Fibroblast of the conjunctiva (primary cell): ENCODE data around the gene LRCH1.

Source experiments
- DNase-seq: peaks from one replicate; pipeline ENCODE4 v3.0.0-alpha.2; 2010; ENCODE audit warnings: low read depth

LRCH1 gene

DNA sequence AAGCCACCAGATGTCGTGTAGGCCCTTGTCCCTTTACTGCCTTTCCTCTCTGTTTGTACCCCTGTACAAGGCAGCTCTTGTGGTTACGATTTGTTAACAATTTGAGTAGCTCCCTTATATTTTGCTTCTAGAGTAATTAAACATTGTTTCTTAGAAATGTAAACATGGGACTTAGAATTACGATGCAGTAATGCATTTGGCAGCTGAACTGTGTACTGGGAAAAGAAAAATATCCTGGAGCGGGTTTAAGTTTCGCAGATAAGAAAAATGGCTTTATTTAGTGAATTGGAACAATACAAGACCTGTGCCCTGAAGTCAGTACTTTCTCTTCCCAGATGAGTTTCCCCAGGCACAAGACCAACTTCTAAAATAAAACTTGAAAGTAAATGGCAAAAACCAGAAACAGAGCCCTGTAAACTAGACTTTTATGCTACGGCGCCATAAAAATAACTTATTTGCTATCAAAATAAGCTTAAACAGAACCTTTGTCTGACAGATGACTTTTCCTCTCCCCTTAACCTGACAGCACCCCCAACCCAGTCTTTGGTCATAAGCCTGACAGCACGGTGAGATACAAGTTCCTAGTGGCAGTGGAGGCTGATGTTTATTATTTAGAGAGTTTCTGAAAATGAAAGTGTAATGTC lies 63.0 kb downstream of the LRCH1 start:
- no peak for DNase-seq

DNA sequence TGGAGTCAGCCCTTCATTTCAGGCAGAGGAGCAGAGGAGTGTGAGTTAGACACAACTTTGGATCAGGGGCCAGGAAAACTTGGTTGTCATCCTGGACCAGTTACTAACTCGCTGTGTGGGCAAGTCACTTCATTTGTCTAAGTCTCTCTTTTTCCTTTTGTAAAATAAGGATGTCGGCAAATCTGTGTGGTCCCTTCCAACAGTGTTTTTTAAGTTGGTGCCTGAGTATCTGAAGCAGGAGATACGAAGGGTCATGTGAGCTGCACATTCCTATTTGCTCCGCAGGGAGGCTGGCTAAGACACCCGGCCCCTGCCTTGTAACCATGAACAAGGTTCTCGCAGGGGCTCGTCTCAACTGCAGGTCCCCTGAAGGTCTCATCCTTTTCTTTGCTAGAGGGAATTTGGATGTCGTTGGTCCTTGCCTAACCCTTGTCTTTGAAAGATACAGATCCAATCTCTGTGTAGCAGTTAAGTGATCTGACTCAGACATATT lies 64.3 kb downstream of the LRCH1 start:
- DNase-seq = no peak

DNA sequence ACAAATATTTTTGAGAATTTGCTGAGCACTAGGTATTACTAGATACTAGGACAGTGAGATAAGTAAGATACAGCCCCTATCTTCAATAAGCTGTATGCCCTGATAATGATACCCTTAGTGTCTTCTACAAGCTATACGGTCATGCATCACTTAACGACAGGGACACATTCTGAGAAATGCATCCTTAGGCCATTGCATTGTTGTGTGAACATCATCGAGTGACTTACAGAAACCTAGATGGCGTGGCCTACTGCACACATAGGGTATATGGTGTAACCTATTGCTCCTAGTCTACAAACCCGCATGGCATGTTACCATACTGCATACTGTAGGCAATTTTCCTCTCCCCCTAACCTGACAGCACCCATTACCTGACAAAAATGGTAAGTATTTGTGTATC lies 64.9 kb downstream of the LRCH1 start:
- no peak for DNase-seq

DNA sequence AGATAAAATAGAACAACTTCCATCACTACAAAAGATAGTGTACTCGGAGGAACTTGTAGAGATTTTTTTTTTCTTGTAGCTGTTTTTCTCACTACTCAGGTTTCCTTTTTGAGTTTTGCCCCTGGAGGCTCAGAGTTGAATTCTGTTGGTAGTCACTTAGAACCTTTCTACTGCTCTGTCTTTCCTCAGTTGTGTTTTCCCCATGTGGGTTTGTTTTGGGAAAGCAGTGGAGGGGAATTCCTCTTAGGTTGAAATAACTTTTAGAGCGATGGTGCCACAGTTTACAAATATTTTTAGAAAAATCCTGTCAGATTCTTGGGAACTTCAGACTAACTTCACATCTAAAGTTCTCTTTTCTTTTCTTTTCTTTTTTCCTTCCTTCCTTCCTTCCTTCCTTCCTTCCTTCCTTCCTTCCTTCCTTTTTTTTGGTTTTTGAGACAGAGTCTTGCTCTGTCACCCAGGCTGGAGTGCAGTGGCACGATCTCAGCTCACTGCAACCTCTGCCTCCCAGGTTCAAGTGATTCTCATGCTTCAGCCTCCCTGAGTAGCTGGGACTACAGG lies 65.8 kb downstream of the LRCH1 start:
- DNase-seq = no peak

DNA sequence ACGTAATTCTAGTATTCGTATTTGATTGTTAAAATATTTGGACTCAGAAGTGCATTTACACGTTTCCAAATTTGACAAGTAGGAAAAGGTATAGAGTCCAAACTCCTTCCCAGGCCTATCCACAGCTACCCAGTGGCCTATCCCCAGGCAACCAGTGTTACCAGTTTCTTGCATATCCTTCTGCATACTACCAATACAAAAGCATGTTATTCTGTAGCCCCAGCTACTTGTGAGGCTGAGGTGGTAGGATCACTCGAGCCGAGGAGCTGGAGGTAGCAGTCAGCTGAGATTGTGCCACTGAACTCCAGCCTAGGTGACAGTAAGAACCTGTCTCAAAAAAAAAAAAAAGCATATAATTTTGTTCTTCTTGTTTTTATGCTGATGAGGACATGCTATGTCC lies 67.1 kb downstream of the LRCH1 start:
- no peak for DNase-seq

DNA sequence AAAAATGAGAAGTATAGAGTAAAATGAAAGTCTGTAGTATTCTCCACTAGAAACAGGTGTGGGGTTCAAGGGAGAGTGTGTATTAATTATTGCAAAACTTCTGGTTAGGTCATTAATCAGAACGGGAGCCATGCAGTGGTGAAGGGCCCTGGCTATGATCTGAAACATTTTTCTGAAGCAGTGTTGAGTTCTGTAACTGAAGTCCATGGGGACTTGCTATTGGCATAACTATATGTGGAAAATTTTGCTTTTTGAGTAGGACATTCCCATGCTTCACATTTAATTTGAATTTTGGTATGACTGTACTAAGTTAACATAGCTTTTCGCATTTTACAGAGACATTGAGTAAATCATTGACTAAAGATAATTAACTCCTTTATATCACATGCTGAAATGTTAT lies 67.5 kb downstream of the LRCH1 start:
- DNase-seq = no peak

DNA sequence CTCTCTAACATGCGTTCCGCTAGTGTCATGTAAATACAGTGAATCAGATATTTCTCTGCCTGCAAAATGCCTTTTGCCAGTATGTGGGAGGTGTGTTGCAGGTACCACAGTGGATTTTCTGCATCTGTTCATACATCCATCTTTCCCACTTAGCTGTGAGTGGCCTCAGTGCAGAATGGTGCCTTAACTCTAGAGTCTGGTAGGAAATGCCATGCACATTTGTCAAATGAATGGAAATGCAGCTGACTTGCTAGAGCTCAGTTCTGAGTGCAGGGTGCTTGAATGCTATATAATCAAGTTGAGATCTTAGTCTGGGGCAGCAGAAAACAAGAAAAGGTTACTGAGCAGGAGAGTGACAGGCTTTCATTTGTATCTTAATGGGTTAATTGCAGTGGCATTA lies 68.2 kb downstream of the LRCH1 start:
- no peak for DNase-seq

DNA sequence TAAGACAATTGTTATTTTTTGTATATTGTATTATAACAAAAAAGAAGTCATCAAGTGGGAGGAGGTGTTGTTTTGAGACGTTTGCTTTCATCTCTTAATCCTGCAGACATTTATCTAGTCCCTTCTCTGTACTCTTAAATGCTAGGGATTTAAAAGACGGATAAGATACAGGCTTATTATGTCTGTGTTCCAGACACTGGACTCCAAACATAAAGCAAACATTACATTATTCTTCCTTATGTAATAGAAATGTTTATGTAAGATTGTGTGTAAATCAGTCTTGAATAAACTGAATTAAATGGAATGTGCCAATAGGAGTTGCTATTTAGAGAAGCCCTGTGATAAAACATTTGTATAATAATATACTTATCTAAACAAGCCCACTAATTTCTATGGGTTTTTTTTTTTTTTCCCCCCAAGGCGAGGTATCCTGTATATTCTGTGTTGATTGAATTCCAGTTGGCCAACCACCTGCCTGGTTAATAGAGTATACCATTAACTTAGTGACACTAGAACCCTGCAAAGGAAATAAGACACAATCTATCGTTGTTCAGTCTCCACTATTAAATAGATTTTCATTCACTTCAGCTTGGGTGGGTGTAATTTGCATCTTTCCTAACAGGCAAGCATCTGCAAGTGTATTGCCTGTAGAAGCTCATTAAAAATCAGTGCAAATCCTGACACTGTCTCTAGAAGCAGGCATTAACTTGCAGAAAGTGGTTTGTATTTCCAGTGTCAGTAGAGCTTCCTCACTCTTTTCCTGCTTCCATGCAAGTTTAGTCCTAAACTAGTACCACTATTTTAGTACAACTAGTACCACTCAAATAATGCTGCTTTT lies 69.0 kb downstream of the LRCH1 start:
- no peak for DNase-seq

DNA sequence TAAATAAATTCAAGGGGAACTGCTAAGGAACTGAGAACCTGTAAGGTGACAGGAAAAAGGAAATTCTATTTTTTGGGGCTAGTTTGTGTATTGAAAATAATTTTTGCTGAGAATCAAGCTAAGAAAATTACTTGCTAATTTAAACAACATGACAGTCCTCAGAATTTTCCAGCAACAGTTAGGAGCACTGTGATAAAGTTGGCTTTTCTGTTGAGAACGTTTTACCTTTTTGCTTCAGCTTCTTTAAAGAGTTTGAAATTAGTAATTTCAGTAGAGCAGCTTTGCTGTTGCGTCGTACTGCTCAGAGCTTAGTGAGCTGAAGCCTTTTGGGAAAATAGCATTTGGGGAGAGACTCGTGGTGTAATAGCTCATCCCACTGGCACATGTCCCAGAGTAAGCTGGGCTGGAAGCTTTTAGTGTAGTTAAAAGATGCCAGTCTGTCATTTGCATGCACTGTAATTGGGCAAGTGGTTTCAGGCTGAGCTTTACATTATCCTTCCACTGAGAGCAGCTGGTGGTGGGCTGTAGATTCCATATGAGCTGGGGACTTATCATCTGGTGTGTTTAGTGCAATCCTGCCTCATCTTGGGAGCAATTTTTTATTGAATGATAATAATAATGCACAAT lies 69.8 kb downstream of the LRCH1 start:
- DNase-seq = peak; percentile 83

DNA sequence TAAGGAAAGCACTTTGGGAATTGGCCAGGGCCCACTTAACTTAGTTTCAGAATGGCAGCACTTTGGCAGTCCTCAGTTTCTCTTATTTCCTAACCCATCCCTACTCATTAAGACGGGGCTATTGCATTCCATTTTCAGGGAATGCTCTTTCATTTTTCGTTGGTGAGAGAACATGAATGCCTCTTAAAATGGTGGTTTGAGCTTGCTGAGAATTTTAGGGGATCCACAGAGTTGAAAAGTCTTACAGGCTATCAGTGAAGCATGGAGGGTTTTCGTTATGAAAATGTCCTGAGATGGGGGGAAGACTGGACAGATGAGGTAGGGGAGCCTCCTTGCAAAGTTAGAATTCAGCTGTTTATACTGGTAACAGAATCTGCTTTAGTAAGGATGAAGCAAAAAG lies 71.4 kb downstream of the LRCH1 start:
- DNase-seq = no peak

DNA sequence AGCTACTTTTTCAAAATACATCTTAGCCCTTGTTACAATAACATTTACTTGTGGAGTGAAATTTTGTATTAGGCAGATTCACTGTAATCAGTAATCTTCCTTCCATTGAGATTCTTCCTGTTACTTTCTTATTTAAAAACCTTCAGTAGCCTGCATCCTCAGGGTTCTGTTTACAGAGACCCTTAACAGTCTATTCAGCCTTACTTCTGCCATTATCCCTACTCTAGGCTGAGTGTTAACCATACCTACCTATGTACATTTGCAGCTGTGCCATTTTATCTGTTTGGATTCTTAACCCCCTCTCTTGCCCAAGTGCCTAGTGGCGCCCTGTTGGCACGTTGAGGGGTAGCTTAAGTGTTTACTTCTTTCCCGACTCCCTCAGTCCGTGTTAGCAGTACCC lies 71.9 kb downstream of the LRCH1 start:
- no peak for DNase-seq

DNA sequence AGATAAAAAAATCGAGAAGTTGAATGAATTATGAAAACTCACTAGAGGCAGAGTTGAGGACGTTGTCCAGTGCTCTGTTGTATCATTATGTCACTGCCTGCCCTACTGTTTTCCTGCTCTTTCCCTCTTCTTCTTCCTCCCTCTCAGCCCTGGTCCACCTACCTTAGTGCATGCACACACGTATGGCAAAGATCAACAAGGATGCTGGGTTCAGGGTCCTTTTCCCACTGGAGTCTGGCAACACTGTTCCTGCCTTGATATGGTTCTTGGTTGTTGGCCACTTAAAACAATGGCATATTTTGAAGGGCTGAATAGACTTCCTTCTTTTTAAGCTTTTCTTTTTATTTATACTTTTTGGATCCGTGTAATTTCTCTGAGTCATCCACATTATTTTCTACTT lies 74.5 kb downstream of the LRCH1 start:
- DNase-seq = no peak

DNA sequence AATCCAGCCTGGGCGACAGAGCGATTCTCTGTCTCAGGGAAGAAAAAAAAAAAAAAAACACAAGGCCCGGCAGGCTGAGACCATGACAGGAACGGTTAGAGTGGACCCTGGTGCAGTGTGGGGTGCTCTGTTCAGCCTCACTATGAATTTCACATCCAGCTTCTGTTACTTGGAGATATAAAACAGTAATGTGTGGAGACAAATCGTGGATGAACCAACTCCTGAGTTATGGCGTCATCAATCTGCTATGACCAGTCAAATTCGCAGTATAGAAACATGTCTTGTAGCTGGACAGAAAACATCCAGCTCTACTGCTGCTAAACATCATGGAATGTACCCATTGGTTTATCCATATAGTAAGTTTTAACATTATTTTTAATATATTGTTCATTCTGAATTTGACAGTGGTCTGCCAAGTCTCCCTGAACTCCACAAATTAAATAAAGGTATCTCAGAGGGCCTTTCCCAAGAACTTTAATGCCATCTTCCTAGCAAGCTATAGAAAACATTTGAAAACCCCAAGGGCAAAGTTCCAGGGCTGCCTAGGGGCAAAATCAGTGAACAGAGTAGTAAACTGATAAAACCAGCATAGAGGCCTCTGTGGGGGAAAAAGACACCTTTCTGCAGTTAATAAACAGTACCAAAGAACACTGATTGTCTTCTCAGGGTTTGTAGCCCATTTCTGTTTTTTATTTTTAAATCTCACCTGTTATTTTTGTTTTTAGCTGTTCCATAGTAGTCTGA lies 75.8 kb downstream of the LRCH1 start:
- DNase-seq = no peak

DNA sequence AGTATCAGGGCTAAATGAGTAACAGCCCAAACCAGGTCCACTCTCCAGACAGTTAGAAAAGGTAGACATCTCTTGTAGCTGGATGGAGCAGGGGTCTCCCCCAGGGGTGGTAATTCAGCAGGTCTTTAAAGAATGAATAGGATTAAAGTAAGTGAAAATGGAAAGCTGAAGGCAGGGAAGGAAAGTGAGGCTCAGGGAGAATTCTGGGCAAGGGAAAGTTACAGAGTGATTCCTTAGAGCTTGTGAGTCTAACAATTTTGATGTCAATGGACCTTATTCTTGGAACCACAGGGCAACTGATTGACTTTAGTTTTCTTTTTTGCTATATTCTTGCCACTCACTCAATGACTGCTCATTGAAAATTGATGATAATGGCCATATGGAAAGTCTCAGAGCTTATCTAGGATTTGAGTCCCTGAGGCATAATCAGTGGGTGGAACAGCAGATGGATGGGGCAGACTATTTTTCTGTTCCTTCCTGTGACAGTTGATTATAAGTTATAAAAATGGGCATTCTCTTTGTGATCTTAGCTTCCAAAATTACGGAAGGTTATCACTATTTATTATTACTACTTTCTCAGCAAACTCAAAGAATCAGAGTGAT lies 76.9 kb downstream of the LRCH1 start:
- DNase-seq = no peak

DNA sequence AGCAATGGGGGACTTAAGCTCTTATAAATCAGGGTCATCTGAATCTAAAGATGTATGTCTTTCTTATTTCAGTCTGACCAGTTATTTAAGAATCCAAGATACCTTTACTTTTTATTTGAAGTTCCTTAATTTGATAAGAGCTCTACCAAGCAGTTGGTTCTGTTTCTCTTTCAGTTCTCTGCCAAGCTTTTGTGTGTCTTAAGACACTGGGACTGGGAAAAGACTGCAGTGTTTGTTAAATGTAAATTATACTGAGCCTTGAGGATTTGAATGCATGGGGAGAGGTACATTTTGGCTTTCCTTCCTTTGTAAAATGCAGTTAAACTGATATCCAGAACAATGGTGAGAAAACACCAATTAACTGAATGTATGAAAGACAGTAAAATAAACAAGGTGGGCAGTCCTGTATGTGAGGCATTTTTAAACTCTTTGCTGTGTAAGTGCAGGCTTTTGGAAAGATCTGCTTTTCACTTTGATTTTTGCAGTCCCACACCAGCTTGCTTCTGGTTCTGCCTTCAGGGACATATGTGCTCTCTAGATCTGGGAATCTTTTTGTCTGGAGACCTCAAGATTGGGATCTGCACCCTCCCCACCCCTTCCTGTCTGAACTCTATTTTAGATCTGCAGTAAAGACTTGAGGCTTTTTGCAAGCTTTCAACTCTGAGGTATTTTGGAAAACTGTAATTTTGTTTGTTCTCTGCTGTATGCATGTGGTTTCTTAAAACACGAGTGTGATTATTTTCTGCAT lies 77.6 kb downstream of the LRCH1 start:
- DNase-seq = no peak

DNA sequence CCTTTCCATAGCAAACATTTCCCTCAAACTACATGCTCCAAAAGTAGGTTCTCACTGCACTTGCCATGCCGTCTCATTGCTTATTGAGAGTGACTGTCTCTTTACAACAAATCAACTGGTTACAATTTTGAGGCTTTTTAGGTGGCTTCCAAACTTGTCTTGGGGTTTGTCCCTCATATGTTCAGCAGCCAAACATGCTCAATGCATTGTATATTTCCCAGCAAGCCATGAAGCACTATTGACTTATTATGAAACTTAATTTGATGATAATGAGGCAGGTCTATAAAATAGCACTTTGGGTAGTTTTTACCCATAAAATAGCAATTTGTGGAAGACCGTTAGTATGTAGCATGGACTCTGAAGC lies 78.2 kb downstream of the LRCH1 start:
- no peak for DNase-seq

DNA sequence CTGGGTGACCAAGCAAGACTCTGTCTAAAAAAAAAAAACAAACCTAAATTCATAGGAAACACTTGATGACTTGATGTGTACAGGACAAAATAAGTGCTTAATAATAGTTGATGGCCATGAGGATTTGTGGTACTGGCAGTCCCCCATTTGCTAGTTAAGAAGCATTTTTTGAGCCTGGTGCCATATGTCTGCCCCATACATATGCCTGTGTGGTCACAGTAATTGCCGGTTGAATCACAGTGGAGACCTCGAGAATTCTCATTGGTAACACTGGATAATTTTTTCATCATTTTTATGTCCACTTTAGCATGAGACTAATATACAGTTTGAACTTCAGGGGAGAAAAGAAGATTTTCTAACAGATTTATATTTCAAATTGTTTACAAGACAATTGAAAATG lies 79.2 kb downstream of the LRCH1 start:
- DNase-seq = no peak

DNA sequence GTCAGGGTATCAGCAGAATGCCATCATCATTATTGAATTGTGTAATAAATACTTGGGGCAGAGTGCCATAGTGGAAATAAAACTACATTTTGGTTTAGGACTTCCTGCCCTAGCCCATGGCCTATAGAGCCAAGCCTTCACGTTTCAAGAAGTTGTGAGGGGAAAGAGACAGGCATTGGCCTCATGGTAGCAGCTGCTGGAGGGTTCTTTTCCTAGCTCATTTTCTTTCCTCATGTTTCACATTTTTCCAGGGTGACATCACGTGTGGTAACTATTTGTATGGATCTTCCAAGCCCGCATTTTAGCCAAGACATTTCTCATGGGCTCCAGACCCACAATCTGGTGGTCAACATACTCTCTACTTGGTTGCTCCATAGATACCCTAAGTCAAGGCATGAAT lies 80.4 kb downstream of the LRCH1 start:
- peak; percentile 39 for DNase-seq

DNA sequence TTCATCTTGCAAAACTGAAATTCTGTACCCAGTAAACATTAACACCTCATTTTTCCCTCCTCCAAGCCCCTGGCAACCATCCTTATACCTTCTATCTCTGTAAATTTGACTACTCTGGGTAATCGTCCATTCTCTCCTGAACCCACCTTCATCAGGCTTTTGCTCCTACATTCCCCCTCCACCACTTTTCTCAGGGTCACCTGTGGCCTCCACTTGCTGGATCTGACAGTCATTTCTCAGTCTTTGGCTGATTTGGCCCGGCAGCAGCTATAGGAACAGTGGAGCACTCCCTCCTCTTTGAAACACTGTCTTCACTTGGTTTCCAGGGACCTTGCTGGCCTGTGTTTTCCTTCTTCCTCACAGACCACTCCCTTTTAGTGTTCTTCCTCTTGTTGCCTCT lies 83.5 kb downstream of the LRCH1 start:
- DNase-seq = no peak

DNA sequence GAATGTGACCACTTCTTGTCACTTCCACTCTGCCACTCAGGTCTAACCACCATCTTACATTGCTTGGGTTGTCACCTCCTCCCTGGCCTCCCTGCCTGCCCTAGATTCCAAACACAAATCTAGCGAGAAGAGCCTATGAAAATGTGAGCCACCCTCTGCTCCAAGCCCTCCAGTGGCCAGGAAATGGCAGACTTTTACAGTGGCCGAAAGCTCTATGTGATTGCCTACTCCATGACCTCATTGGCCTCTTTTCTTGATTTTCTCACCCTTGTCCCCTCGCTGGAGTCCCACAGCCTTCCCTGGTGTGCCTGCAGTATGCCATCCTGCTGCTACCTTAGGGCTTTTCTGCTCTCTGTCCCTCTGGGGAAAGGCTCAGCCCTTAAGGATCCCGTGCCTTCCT lies 84.2 kb downstream of the LRCH1 start:
- DNase-seq = no peak

DNA sequence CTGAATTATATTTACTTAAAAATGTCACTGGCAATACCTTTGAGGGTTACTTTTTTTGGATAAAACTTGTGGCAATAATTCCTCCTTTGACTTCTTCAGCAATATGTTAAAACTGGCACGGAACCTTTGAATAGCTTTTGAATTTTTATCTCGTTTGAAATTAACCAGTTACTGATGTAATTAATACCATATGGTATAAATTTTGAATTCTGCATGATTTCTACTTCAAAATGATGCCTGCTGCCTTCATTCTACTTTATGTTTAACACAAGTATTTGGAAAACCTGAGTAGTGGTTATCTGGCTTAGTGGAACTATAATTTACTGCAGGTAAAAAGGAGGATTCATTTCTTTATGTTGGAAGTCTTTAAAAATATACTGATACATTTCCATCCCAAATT lies 85.3 kb downstream of the LRCH1 start:
- no peak for DNase-seq
